Activated T-cell treated with anti-CD3 and anti-CD28 coated beads for 1 hour (primary cell): Measurements from ENCODE around the gene CHRM1.

ENCODE experiments used
- DNase-seq: peaks from one replicate; pipeline ENCODE4 v3.0.0-alpha.2; 2020; ENCODE audit warnings: low read depth

Gene CHRM1

DNA sequence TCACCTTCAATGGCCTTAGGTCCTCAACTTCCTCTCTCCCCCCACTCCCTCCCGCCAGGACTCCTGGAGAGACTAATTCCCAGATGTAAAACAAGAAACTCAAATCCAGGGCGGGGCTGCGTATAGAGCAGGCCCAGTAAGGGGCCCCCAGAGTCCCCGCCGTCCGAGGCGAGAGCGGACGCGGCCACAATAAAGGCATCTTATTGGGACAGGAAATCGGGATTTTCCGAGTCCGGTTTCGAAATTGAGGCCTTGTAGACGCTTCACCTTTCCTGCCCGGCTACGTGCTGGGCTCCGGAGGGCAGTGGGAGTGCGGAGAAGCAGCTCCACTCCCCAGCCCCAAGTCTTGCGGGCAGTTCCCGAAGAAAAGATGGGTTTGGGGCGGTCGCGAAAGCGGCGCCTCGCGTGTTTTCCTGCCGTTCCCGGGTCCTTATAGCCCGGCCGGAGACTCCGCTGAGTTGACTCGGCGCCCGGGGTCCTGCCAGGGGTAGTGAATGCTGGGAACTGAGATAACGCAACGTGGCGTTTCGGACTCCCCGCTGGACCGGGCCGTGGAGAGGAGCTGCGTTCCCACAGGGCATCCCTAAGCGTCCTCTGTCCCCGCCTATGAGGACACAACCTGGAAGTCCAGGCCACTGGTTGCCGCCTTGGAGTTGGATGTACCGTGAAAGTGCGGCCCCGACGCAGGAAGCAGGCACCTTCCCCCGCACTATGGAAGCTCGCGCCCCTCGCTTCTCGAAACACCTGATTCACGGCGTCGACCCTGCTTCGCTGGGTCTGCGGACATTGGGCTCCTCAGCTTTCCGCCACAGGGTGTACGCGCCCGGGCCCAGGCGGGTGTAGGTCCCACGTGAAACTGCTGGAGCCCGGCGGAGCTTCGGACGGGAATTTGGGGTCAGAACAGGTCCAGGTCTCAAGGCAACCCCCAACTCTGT is 4.8 kb upstream of the CHRM1 start:
- DNase-seq = no peak

DNA sequence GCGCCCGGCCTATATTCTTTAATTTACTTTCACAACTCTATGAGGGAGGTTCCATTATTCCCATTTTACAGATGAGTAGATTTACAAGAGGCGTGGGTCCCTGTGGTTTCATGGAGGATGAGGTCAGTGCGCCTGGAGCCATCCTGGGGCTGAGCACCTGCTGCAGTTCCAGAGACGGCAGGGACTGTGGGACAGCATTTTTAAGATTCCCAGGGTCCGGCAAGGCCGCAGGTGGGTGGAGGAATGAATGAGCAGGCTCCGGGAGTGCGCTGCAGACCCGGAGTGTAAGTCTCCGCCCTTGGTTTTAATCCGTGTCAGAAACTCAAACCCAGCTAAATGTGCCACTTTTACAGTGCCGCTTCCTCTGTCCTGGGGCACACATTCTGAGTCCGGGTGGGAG is 4.1 kb upstream of the CHRM1 start:
- no peak for DNase-seq

DNA sequence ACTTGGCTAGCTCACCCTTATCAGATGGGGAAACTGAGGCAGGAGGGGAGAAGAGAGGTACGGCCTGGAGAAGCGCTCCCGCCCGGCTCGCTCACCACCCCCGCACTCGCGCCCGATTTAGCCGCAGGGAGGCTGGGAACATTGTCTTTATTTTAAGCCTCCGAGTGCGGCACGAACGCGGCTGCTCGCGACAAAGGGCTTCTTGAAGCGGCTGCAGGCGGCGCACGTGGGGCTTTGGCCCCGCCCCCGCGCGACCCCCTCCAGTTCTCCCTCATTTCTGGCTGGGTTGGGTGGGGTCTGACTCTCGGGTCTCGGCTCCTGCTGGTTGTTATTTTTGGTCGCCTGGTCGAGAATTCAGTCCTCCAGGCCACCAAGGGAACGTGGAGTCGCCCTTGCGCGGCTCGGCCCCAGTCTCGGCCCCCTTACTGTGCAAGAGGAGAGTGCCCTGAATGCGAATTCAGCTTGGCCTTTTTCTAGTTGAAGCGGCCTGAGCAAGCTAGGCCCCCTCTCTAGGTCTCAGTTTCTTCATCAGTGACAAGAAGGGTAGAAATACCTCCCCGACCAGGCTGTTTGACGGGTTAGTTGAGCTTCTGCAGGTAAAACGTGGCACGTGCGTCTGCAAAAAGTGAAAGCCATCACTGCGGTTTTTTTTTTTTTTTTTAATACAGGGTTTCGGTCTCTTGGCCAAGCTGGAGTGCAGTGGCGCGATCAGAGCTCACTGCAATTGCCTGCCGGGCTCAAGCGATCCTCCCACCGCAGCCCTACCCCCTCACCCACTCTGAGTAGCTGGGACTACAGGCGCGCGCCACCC is 2.6 kb upstream of the CHRM1 start:
- no peak for DNase-seq

DNA sequence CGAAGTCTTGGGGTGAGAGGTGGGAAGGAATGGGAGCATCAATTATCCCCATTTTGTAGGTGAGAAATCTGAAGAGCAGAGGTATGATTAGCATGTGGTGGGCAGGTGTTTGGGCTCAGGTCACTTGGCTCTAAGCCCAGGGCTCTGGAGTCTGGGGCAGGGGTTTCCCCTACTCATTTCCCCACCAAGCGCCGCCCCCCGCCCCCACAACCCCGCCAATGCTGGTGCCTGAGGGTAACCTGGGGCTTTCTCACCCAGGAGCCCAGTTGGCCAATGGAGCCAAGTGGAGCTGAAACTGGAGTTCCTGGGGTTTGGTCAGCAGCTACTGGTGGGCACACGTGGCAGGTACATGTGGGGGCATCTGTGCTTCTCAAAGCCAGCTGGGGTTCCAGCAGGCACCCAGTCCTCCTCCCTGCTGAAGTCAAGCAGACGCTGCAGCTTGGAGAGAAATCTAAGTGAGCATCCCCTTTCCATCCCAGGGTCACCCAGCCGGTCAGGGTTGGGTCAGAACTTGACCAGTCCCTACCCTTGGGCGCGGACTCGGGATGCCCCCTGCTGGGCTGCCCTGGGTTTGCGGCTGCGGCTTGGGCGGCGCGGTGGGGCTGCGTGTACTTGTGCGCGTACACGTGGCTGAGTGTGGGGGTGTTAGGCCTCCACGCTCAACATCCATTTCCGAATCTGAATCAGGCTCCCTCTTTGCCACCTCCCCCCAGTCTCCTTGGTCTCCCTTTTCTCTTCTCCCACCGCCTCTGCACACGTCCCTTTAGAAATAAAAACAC is 1.7 kb upstream of the CHRM1 start:
- DNase-seq = no peak

DNA sequence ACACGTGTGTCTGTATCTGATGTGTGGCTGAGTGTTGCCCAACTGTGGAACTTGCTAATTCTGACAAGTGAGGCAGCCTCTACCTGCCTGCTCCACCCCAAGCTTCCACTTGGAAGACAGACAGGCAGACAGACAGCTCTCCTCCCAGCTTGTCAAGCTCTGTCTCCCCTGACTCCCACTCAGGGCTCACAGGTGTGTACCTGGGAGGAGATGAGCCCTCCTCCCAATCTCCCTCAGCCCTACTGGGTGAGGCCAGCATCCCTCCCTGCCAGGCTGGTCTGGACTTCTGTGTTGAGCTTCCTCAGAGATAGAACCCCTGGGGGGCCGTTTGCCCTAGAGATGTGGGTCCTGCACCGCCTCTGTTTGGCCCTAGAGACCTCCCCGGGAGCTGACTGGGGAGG is 1.0 kb upstream of the CHRM1 start:
- no peak for DNase-seq

DNA sequence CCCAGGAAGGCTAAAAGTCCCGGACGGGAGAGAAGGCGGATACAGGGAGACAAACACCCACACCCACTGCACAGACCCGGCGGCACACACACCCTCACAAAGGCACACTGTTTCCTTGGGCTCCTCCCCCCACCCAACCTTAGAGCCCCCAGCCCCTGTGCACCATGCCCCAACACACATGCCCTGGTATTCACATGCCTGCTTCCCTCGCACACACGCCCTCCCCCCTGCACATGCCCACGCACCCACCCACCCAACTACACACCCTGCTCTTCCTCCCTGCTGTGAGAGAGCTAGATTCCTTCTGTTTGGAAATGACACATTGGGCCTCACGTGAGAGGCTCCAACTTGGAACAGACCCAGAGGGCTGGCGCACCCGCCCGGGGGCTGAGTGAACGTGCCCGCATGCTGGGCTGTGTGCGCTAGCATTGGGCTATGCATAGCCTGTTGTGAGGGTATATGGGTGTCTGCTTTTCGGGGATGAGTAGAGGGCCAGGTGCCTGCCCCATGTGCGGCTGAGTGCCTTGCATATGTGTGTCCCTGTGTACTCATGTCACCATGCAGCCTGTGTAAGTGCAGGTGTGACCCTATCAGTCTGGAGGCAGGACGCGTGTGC is 518 bp upstream of the CHRM1 start:
- DNase-seq = no peak

DNA sequence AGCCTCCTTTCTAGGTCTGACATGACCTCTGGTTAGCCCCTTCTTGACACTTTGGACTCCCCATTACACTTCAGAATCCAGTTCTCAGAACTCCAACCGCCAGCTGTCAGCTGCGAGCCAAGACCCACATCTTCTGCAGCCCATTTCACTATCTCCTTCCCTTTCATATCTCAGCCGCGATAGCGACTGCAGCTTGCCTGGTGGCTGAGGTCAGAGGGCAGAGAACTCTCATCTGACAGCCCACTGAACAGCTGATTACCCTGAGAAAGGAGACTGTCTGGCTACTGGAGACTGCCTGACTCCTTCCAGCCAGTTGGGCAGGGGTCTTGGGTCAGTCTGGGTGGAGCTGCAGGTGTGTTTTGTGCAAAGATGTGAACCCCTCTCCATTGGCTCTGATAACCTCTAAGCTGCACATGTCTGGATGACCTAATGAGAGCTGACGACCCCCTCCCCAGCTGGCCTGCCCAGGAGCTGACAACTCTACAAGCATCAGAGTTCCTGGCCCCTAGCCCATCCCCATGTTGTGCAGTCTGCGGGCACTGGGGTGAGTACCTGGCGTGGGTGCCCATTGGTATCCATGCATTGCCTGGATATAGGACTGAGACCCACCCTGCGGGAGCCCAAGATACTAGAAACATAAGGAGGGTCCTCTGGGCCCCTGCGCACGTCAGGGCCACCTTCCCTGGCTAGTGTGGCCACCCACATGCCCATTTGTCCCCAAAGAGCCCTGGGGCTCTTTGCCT is 1.1 kb downstream of the CHRM1 start:
- DNase-seq = no peak

DNA sequence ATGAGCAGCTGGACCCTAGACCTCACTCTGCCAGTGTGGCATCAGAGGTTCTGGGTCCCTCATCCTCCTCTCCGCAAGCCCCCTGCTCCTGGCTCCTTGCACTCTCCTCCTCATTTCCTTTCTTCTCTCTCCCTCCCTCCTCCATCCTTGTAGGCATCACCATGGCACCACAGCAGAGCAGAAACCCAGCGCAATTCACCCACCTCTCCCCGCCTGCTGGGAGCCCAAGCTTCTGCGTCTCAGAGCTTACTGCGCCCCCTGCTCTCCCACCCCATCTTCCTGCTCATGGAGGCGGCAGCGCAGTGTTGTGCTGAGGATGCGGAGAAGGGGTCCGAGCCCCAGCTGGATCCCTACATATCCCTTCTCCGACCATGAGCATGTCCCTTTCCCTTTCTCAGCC is 1.7 kb downstream of the CHRM1 start:
- no peak for DNase-seq

DNA sequence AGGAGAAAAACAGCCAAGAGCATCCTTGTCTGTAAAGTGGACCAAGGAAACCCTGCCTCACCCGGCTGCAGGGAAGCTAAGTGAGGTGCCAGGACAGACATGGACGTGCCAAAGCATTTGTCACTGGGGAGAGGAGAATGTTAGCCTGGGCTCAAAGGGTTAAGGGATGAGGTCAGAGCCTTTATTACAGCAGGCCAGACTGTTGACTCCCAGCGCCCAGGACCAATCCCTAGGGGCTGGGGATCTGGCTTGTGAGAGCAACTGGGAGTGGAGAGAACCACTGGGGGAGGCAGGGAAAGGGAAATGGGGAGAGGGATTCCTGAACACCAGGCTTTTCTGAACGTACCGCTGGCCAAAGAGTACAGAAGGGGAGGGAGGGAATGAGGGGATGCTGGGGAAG is 2.6 kb downstream of the CHRM1 start:
- DNase-seq = no peak

DNA sequence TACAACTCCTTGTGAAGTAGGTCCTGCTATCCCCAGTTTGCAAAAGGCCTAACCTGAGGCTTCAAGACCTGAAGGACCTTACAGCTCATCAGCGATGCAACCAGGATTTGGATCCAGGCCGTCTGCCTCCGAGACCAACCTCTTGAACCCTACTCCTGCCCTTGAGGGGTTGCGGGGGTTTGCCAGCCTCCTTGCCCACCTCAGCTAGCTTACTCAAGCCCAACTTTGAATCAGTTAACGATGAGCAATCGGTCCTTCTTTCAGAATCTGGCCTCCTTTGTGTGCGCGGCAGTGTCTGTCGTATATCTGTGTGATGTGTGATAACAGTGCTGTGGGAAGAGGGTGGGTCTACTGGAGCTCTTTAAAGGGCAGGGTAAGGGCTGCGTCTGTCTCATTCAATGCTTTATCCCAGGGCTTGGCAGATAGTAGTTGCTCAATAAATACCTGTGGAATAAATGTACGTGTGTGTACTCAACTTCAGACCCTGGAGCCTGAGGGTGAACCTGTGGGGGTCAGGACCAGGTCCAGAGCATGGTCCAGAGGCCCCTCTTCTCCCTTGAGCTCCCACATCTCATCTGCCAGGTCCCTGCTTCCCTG is 3.2 kb downstream of the CHRM1 start:
- DNase-seq = no peak

DNA sequence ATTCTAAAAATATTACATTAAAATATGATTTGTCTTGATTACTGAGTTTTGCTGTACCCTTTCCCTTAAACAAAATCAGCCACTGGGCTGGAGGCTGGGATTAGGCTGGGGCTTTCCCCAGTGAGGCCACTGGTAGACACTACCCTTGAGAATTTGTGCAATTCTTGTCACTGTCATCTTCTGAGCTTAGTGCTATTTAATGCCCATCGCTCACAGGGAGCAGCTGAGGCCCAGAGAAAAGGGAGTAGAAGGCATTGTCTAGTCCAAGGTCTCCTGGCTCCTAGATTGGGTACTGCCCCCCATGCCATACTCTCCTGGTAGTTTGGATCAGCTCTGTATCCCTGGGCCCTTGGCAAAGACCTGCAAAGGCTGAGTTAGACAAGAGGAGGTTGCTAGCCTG is 6.7 kb downstream of the CHRM1 start:
- DNase-seq = no peak

DNA sequence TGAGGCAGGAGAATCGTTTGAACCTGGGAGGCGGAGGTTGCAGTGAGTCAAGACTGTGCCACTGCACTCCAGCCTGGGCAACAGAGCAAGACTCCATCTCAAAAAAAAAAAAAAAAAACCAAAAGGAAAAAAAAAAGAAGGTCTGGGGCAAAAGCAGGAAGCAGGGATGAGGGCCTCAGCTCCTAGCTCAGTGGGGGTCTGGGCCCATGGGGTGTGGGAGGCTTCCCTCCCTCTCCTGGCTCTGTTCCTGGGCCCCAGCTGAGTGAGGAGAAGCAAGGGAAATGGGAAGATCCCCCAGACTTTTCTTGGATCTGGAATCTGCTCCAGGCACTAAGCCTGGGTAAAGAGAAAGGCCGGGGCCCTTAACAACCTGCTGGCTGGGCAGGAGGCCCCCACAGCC is 8.9 kb downstream of the CHRM1 start:
- DNase-seq = no peak

DNA sequence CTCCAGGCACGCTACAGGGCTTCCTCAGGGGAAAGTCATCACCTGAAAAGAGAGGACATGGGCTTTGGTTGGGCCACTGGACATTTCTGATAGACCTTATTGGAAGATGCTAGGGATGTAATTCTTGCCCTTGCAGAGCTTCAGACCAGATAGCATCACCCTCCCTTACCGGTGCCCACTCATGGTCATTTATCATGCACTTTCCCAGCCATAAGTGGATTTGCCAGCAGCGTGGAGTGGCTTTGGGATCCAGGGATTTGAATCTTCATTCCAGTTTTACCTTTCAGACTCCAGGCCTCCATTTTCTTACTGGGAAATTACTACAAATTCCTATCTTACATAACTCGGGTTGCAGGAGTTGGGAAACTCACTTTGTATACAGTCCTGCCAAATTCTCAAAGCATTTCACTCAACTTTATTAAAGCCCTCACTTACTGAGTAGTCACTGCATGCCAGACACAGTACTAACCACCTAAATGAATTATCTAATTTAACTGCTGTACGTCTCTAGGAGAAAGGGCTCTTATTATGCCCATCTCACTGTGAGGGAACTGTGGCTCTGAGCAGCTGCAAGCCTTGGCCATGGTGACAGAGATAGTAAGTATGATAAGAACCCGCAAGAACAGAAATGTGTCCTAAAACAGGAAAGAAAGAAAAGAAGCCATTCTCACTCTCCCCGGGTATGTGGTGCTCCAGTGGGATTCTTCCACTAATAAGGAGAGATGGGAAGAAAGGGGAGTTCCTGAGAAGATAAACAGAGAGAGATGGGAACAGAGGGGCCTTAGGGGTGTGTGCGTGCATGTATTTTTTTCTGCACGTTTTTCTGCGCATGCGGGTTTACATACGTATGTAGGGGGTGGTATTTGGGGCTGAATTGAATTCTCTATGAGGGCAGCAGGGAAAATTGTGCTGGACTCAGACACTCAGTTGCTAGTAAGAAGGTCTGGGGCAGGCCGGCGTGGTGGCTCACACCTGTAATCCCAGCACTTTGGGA is 9.7 kb downstream of the CHRM1 start:
- no peak for DNase-seq

DNA sequence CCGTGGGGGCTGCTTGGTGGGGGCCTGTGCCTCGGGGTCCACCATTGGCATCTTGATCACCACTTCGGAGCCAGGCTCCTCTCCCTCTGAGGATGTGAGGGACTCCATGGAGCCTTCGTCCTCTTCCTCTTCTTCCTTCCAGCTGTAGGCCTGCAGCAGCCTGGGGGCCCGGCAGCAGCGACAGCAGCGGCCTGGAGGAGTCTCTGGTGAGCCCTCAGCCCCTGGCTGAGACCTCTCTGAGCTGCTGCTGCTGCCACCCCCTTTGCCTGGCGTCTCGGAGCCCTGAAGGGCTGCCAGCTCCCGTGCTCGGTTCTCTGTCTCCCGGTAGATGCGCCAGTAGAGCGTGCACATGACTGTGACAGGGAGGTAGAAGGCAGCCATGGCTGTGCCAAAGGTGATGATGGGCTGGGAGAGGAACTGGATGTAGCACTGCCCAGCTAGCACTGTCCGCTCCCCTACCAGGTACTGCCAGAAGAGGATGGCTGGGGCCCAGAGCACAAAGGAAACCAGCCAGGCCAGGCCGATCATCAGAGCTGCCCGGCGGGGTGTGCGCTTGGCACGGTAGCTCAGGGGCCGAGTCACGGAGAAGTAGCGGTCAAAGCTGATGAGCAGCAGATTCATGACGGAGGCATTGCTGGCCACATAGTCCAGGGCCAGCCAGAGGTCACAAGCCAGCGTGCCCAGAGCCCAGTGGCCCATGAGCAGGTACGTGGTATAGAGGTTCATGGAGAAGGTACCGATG is 10.9 kb downstream of the CHRM1 start:
- DNase-seq = no peak

DNA sequence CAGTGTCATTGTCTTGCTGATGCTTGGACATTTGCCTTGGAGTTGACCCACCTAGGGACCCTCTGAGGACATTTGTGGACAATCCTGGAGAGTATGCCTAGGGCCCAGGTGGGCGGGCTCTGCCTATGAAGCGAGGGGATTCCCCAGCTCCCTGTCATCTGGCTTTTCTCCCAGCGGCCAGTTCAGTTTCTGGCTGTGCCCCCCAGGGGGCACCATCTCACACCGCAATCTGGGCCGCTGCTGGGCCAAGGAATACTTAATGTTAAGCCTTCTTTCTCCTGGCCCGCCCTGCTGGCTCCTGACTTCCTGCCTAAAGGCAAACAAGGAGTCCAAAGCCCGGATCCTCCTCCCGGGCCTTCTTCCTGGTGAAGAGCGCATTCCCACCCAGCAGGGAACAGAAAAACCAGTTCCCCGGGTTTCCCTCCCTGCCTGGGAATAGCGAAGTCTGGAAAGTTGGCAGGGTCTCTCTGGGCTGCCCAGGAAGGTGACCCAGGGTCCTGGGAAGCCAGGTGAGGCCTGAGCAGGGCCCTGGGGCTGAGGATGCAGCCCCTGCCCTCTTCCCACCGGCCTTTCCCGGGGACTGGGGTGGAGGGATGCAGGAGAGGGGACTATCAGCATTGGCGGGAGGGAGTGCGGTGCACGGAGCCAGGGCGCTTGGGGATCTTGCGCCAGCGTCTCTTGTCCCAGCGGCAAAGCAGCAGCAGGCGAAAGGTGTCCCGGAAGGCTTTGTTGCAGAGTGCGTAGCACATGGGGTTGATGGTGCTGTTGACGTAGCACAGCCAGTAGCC is 11.9 kb downstream of the CHRM1 start:
- DNase-seq = no peak

DNA sequence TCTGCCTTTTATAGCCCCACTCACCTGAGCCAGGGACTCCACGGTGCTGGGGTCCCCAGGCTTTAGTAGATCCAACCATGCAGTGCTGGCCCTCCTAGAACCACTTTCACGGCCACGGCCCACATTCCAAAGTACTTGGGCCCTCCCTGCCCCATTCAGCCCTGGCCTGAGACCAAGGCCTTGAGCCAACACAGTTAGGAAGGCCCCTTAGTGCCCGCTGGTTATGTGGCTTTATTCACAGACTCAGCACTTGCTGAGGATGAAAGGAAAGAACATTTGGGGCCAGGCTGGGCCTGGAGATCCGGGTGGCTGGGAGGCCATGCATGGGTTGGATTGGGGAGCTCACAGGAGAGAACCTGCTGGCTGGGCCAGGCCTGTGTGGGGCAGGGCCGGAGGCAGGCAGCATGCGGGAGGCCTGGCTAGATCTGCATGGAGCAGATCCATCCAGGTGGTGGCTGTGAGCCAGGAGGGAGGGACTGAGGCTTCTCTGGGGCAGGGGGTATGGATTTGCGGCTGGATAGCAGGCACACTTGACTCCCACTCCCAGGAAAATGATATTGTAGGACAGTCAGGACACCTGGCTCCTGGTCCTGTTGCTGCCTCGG is 12.6 kb downstream of the CHRM1 start:
- DNase-seq = no peak

DNA sequence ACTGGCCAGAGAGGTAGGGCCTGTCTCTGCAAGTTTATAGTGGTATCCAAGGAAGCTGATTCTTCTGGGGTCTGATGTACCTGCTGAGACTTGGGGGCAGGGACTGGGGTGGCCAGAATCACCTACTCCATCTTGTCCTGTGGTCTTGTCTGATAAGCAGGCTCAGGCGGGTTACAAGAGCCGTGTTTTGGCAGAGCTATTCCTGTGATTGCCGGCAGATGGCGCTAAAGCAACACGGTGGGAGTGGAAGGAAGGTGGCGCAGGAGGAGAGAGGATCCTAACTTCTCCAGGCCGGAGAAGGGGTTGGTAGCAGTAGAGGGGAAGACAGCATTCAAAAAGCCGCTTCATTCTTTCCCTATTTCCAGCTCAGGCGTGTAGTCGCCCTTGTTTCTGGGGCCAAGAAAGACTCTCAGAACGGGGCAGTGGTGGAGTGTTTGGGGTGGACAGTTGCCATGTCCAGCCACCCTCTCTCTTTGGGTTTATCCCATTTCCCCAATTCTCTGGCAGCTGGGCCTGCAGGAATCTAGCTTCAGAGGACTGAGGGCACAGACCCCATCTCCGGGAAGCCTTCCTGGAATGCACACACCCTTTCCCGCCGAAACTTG is 15.1 kb downstream of the CHRM1 start:
- peak; percentile 74 for DNase-seq
